ENCODE data around the gene PIGR. TPM values are rescaled to one million over a fixed set of nuclear protein-coding genes. Genes with fewer than 3 reads are reported as not detected.
A peak's percentile ranks its signal among the peaks of the same experiment; 100 is the strongest.

The PIGR gene
- total and polyA plus RNA-seq, 9 of the 15 experiments (the other 6 are each of a cell fraction or from before 2014, with no cell fraction given), result 0.01 to 1.5 (median 0.03) TPM; not detected in 4

GRCh38 chr1:206992790-206993189 is 46.5 kb upstream of the PIGR start:
- BruUV-seq (replicated peaks), result no TSS peak
- Histone ChIP-seq H3K27ac (ENCODE audit: extremely low read depth, low read depth, low read length) (no peak overlapping the region), H4K20me1 (replicated peaks; ENCODE audit: control insufficient read depth, insufficient read depth, low read length) (no peaks in the 10 kb centered on the region), H3K27me3 (ENCODE audit: control insufficient read depth in 2 of 2, insufficient read depth in 2 of 2, low read length in 2 of 2) (no peaks in the 10 kb centered on the region), H3K4me3 (no peak overlapping the region), H3K4me2 (ENCODE audit: insufficient read depth, low read length) (no peak overlapping the region), H3K4me1 (replicated peaks in 1 of 2; ENCODE audit: control insufficient read depth in 2 of 2, insufficient read depth in 2 of 2, low read length in 2 of 2) (peaks cover 4 to 9% of the 10 kb centered on the region in 2 experiments; a peak in 4 of 5 replicates), H3K9ac (ENCODE audit: insufficient read depth in 1 of 2, low read depth in 2 of 2, low read length in 2 of 2) (no peak overlapping the region), H3K36me3 (ENCODE audit: control insufficient read depth, insufficient read depth, low read length) (no peaks in the 10 kb centered on the region), H3K79me2 (ENCODE audit: control insufficient read depth, insufficient read depth, low read length) (no peaks in the 10 kb centered on the region), H2AFZ (ENCODE audit: low read depth, low read length) (0 out of 2 replicates have a peak overlapping the region, but pooled peaks have one; percentile 20), H3K9me1 (ENCODE audit: control insufficient read depth, insufficient read depth, low read length) (no peaks in the 10 kb centered on the region), H3K9me3 (replicated peaks; ENCODE audit: control insufficient read depth, insufficient read depth, low read depth, low read length) (no peaks in the 10 kb centered on the region)
- TF ChIP-seq MEF2D (tag; conservative IDR thresholded peaks at IDR 0.05; ENCODE audit: low read depth), result no peak
- no peak for TF ChIP-seq VEZF1 (CRISPR knock-in tag; IDR thresholded peaks at IDR 0.05)
- TF ChIP-seq ZNF699 (CRISPR knock-in tag; IDR thresholded peaks at IDR 0.05; ENCODE audit: insufficient replicate concordance), result no peak
- no peak for TF ChIP-seq ZNF212 (CRISPR knock-in tag; IDR thresholded peaks at IDR 0.05)
- TF ChIP-seq PRDM10 (IDR thresholded peaks at IDR 0.05; ENCODE audit: partially characterized antibody), result no peak
- no peak for TF ChIP-seq ASH1L (IDR thresholded peaks at IDR 0.05; ENCODE audit: borderline replicate concordance, low read depth, partially characterized antibody)
- TF ChIP-seq SETDB1 (IDR thresholded peaks at IDR 0.05; ENCODE audit: low read length), result no peak
- no peak for TF ChIP-seq SNAPC5 (CRISPR knock-in tag; IDR thresholded peaks at IDR 0.05)
- no peak for TF ChIP-seq ZNF316 (IDR thresholded peaks at IDR 0.05)
- no peak for TF ChIP-seq FOXK1 (CRISPR knock-in tag; IDR thresholded peaks at IDR 0.05; ENCODE audit: borderline replicate concordance)
- no peak for TF ChIP-seq ATF3 (IDR thresholded peaks at IDR 0.05)
- TF ChIP-seq ATF3 (CRISPR knock-in tag; conservative IDR thresholded peaks at IDR 0.05), result no peak
- TF ChIP-seq UBTF (IDR thresholded peaks at IDR 0.05; ENCODE audit: borderline replicate concordance in 1 of 2, low read depth in 2 of 2, low read length in 2 of 2), result no peak
- TF ChIP-seq RFX7 (CRISPR knock-in tag; IDR thresholded peaks at IDR 0.05), result no peak
- TF ChIP-seq NCOR1 (IDR thresholded peaks at IDR 0.05), result no peak
- in situ Hi-C loops (cut with MboI), result no loop called here
- ChIA-PET CTCF (ENCODE audit: low intra/inter-chr PET ratio) (no interaction called here), POLR2A (interaction anchor here (0.6 kb wide), 1 partner anchor 80 kb away, joined by 5 read pairs; no protein-coding TSS in a partner anchor)
- FAIRE-seq (no peak), DNase-seq (ENCODE audit: extremely low read depth in 1 of 4, low spot score in 3 of 4) (no peak), ATAC-seq (no peak)
- intact Hi-C loops (cut with micrococcal nuclease), result no loop called here
